SJCRH30 (cell line): ENCODE data around the gene FBXO36. TPM values are rescaled to one million over a fixed set of nuclear protein-coding genes. Genes with fewer than 3 reads are reported as not detected.

ENCODE experiments used
- DNase-seq, 2 experiments: peaks; one replicate each; pipeline ENCODE4 v3.0.0-alpha.2; 2015 to 2020
- H3K27ac ChIP-seq: fragments of 250-450 bp; sonication (Bioruptor Pico); 2 replicates; pipeline ENCODE4 v1.5.1; 2020; ENCODE audit warnings: mild to moderate bottlenecking, moderate library complexity
- H3K27me3 ChIP-seq: fragments of 250-450 bp; sonication (Bioruptor Pico); 2 replicates; pipeline ENCODE4 v1.5.1; 2020; ENCODE audit warnings: mild to moderate bottlenecking, moderate library complexity
- H3K36me3 ChIP-seq: fragments of 250-450 bp; sonication (Bioruptor Pico); 2 replicates; pipeline ENCODE4 v1.5.1; 2020; ENCODE audit warnings: mild to moderate bottlenecking, moderate library complexity
- H3K4me1 ChIP-seq: fragments of 250-450 bp; sonication (Bioruptor Pico); 2 replicates; pipeline ENCODE4 v1.5.1; 2020; ENCODE audit warnings: mild to moderate bottlenecking, moderate library complexity
- H3K4me3 ChIP-seq: fragments of 250-450 bp; sonication (Bioruptor Pico); 2 replicates; pipeline ENCODE4 v1.5.1; 2020; ENCODE audit warnings: mild to moderate bottlenecking, moderate library complexity
- H3K9me3 ChIP-seq: fragments of 250-450 bp; sonication (Bioruptor Pico); replicated peaks from 2 replicates; pipeline ENCODE4 v1.5.1; 2020; ENCODE audit warnings: mild to moderate bottlenecking, moderate library complexity
- total RNA-seq: library from RNA; depleted of rRNA; stranded (reverse); fragments of >200 nt; shearing (Covaris generic); gene quantifications from 2 replicates; pipeline ENCODE4 v1.2.3, GENCODE V29; 2014; rRNA removed

Gene FBXO36, protein sequence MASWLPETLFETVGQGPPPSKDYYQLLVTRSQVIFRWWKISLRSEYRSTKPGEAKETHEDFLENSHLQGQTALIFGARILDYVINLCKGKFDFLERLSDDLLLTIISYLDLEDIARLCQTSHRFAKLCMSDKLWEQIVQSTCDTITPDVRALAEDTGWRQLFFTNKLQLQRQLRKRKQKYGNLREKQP
- 0.08 and 0.13 TPM in 2 replicates for total RNA-seq

GRCh38 chr2:229922449-229923386 lies at the start of gene FBXO36:
Gene FBXO36 (plus strand): TSS chr2:229922503. CDS start chr2:229922514, 11 bp downstream.
- no peaks in the 10 kb centered on the region for H3K9me3 ChIP-seq
- peak; percentile 90 to 92 for DNase-seq
- no peaks in the 10 kb centered on the region for H3K4me1 ChIP-seq
- peak within 1 kb of the TSS; percentile 69 for H3K4me3 ChIP-seq
- H3K36me3 ChIP-seq, result peaks cover 7% of the 10 kb centered on the region
- no peaks in the 10 kb centered on the region for H3K27me3 ChIP-seq
- peak within 1 kb of the TSS; percentile 84 for H3K27ac ChIP-seq

DNA sequence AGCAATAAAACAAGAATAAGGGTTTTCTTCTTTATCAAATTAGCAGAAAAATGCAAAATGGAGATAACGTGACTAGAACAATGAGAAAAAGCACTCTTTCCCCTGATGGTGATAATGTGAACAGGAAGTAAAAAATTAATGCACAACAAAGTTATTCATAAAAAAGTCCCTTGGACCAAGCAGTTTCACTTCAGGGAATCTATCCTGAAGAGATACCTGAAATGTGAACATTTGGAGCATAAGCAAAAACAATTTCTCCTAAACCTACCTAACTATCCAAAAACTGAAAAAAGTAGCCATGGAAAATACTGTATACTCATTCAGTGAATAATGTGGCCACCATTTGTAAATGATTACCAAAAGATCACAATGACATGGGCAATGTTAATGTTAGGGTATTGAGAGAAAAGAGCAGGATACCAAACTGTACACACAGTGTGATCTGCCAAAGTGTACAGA lies 49.2 kb upstream of the FBXO36 start:
- Histone ChIP-seq H3K36me3 (peaks cover 40% of the 10 kb centered on the region), H3K27ac (no peak overlapping the region), H3K9me3 (no peaks in the 10 kb centered on the region), H3K27me3 (no peaks in the 10 kb centered on the region), H3K4me3 (no peak overlapping the region), H3K4me1 (peaks cover 18% of the 10 kb centered on the region)
- no peak for DNase-seq

DNA sequence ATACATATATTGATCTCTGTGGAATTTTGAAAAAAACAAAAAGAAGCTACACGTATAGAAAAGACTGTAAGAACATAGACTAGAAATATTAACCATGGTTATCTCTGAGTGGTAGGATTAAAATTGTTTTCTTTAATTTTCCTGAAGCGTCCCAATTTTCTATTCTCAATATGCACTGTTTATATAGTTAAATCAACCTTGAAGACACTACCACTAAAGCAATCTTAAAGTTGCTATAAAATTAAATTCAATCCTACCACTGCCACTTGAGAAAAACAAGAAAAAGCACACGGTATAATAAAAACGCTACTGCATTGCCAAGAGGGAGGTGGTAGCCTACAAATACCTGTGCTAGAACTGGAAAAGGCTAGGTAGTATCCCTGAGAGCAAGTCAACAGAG lies 47.7 kb upstream of the FBXO36 start:
- Histone ChIP-seq H3K4me1 (peaks cover 10% of the 10 kb centered on the region), H3K9me3 (no peaks in the 10 kb centered on the region), H3K27ac (no peak overlapping the region), H3K4me3 (no peak overlapping the region), H3K36me3 (peaks cover 46% of the 10 kb centered on the region), H3K27me3 (no peaks in the 10 kb centered on the region)
- DNase-seq, result no peak

DNA sequence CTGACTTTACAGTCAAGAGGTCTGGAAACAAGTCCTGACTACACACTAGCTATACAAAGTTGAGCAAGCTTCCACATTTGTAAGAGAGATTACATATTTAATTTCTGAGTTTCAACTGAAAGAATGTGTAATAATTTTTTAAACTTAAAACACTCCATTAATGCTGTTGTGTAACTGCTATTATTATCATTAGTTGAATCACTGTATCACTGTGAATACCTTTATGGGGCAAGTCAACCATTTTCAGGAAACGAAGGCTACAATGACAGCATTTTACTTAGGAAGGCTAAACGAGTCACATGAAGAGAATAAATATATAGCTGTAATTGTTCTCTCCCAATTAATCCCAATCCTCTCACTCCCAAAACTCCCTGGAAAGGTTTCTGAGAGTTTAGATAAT lies 46.8 kb upstream of the FBXO36 start:
- peaks cover 7% of the 10 kb centered on the region for H3K4me1 ChIP-seq
- H3K4me3 ChIP-seq, result no peak overlapping the region
- H3K36me3 ChIP-seq, result peaks cover 45% of the 10 kb centered on the region
- no peak for DNase-seq
- no peak overlapping the region for H3K27ac ChIP-seq
- no peaks in the 10 kb centered on the region for H3K9me3 ChIP-seq
- H3K27me3 ChIP-seq, result no peaks in the 10 kb centered on the region

- Histone ChIP-seq H3K36me3 (peaks cover 37% of the 10 kb centered on the region), H3K4me1 (no peaks in the 10 kb centered on the region), H3K4me3 (no peak overlapping the region), H3K27me3 (no peaks in the 10 kb centered on the region), H3K9me3 (no peaks in the 10 kb centered on the region), H3K27ac (no peak overlapping the region)
- no peak for DNase-seq
Observed at GRCh38 chr2:229879191-229879950, 42.9 kb upstream of the FBXO36 start.

- Histone ChIP-seq H3K4me3 (no peak overlapping the region), H3K36me3 (peaks cover 44% of the 10 kb centered on the region), H3K9me3 (no peaks in the 10 kb centered on the region), H3K27me3 (no peaks in the 10 kb centered on the region), H3K27ac (no peak overlapping the region), H3K4me1 (no peaks in the 10 kb centered on the region)
- DNase-seq, result no peak
Observed at GRCh38 chr2:229880892-229881586, 41.3 kb upstream of the FBXO36 start.

GRCh38 chr2:229882583-229882982 lies 39.7 kb upstream of the FBXO36 start:
- Histone ChIP-seq H3K4me3 (no peak overlapping the region), H3K27ac (no peak overlapping the region), H3K9me3 (no peaks in the 10 kb centered on the region), H3K36me3 (peaks cover 43% of the 10 kb centered on the region), H3K27me3 (no peaks in the 10 kb centered on the region), H3K4me1 (no peaks in the 10 kb centered on the region)
- no peak for DNase-seq

- DNase-seq, result no peak
- H3K4me3 ChIP-seq, result no peak overlapping the region
- no peaks in the 10 kb centered on the region for H3K27me3 ChIP-seq
- no peaks in the 10 kb centered on the region for H3K9me3 ChIP-seq
- no peaks in the 10 kb centered on the region for H3K4me1 ChIP-seq
- H3K36me3 ChIP-seq, result peaks cover 24% of the 10 kb centered on the region
- no peak overlapping the region for H3K27ac ChIP-seq
Observed at GRCh38 chr2:229884775-229885699, 37.3 kb upstream of the FBXO36 start.

DNA sequence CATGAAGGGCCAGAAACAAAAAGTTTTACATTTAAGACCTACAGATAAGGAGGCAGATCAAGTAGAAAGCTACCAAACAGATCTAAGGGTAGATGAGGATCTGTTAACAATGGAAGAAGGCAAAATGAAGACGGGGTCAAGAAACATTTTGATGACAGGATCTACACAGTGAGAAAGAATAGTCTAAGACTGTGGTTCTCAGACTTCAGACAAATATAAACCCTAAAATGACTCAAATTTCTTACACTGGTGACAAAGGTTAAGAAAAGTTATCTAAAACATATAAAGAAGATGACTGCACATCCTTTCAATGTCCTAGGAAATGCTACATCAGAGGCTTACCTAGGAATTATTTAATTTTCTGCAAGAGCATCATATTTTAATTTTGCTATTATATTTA lies 34.9 kb upstream of the FBXO36 start:
- peaks cover 15% of the 10 kb centered on the region for H3K36me3 ChIP-seq
- no peaks in the 10 kb centered on the region for H3K4me1 ChIP-seq
- no peak overlapping the region for H3K27ac ChIP-seq
- H3K4me3 ChIP-seq, result no peak overlapping the region
- H3K9me3 ChIP-seq, result no peaks in the 10 kb centered on the region
- H3K27me3 ChIP-seq, result no peaks in the 10 kb centered on the region
- no peak for DNase-seq

GRCh38 chr2:229888031-229888430 lies 34.3 kb upstream of the FBXO36 start:
- no peak for DNase-seq
- Histone ChIP-seq H3K4me1 (no peaks in the 10 kb centered on the region), H3K36me3 (peaks cover 15% of the 10 kb centered on the region), H3K4me3 (no peak overlapping the region), H3K9me3 (no peaks in the 10 kb centered on the region), H3K27me3 (no peaks in the 10 kb centered on the region), H3K27ac (no peak overlapping the region)

GRCh38 chr2:229889023-229889422 lies 33.3 kb upstream of the FBXO36 start:
- no peaks in the 10 kb centered on the region for H3K9me3 ChIP-seq
- no peaks in the 10 kb centered on the region for H3K4me1 ChIP-seq
- no peaks in the 10 kb centered on the region for H3K27me3 ChIP-seq
- peaks cover 15% of the 10 kb centered on the region for H3K36me3 ChIP-seq
- no peak for DNase-seq
- H3K4me3 ChIP-seq, result no peak overlapping the region
- H3K27ac ChIP-seq, result no peak overlapping the region

DNA sequence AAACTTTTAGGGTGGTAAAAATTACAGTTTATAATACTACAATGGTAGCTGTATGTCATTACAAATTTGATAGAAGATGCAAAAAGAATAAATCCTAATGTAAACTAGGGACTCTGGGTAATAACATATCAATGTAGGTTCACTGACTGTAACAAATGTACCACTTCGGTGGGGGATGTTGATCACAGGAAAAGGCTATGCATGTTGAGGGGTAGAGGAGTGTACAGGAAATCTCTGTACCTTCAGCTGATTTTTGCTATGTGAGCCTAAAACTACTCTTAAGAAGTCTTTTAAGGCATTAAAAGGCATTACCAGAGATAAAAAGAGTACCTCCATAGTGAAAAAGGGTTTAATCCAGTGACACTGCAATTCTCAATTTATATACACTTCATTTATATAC lies 25.4 kb upstream of the FBXO36 start:
- H3K4me1 ChIP-seq, result peaks cover 10% of the 10 kb centered on the region; the same call in 1 of the 2 replicates
- no peaks in the 10 kb centered on the region for H3K27me3 ChIP-seq
- no peak for DNase-seq
- H3K9me3 ChIP-seq, result no peaks in the 10 kb centered on the region
- H3K4me3 ChIP-seq, result no peak overlapping the region
- H3K36me3 ChIP-seq, result peaks cover 8% of the 10 kb centered on the region; the same call in 1 of the 2 replicates
- H3K27ac ChIP-seq, result no peak overlapping the region

- H3K9me3 ChIP-seq, result no peaks in the 10 kb centered on the region
- no peak for DNase-seq
- H3K4me3 ChIP-seq, result no peak overlapping the region
- H3K27me3 ChIP-seq, result no peaks in the 10 kb centered on the region
- H3K27ac ChIP-seq, result no peak overlapping the region
- H3K36me3 ChIP-seq, result peaks cover 18% of the 10 kb centered on the region
- H3K4me1 ChIP-seq, result peaks cover 20% of the 10 kb centered on the region
Observed at GRCh38 chr2:229899604-229900003, 22.7 kb upstream of the FBXO36 start.
